ENCODE data around the gene SMARCD1.

Gene SMARCD1

GRCh38 chr12:50084775-50085614 lies at the start of gene SMARCD1:
Gene SMARCD1 (plus strand): TSS chr12:50085342. CDS start chr12:50085370, 28 bp downstream.
- peak; percentile 91 to 94 for DNase-seq
- peak; percentile 55 for TF ChIP-seq POLR2A (IDR thresholded peaks at IDR 0.05; ENCODE audit: low read length)
- no peak for TF ChIP-seq GATA1 (IDR thresholded peaks at IDR 0.05; ENCODE audit: low read depth, low read length)

- TF ChIP-seq POLR2A (IDR thresholded peaks at IDR 0.05; ENCODE audit: low read length), result no peak
- no peak for TF ChIP-seq GATA1 (IDR thresholded peaks at IDR 0.05; ENCODE audit: low read depth, low read length)
Measured at GRCh38 chr12:50038336-50038735, 46.8 kb upstream of the SMARCD1 start.

GRCh38 chr12:50039151-50039835 lies 45.8 kb upstream of the SMARCD1 start:
- peak; percentile 88 to 94 for DNase-seq
- TF ChIP-seq POLR2A (IDR thresholded peaks at IDR 0.05; ENCODE audit: low read length) (no peak), GATA1 (IDR thresholded peaks at IDR 0.05; ENCODE audit: low read depth, low read length) (no peak)

More at GRCh38 chr12:50038336-50038735, 46.8 kb upstream of the SMARCD1 start:
- no peak for DNase-seq

- no peak for DNase-seq
Measured at GRCh38 chr12:50040657-50041056, 44.5 kb upstream of the SMARCD1 start.

GRCh38 chr12:50041062-50041860 lies 43.9 kb upstream of the SMARCD1 start:
- TF ChIP-seq POLR2A (IDR thresholded peaks at IDR 0.05; ENCODE audit: low read length), result no peak
- TF ChIP-seq GATA1 (IDR thresholded peaks at IDR 0.05; ENCODE audit: low read depth, low read length), result no peak
- no peak for DNase-seq

More at GRCh38 chr12:50040657-50041056, 44.5 kb upstream of the SMARCD1 start:
- TF ChIP-seq POLR2A (IDR thresholded peaks at IDR 0.05; ENCODE audit: low read length), result no peak
- no peak for TF ChIP-seq GATA1 (IDR thresholded peaks at IDR 0.05; ENCODE audit: low read depth, low read length)

GRCh38 chr12:50041962-50042361 lies 43.2 kb upstream of the SMARCD1 start:
- TF ChIP-seq POLR2A (IDR thresholded peaks at IDR 0.05; ENCODE audit: low read length), result no peak
- no peak for TF ChIP-seq GATA1 (IDR thresholded peaks at IDR 0.05; ENCODE audit: low read depth, low read length)
- DNase-seq, result no peak

- TF ChIP-seq GATA1 (IDR thresholded peaks at IDR 0.05; ENCODE audit: low read depth, low read length), result no peak
- TF ChIP-seq POLR2A (IDR thresholded peaks at IDR 0.05; ENCODE audit: low read length), result no peak
- no peak for DNase-seq
Measured at GRCh38 chr12:50042693-50043092, 42.4 kb upstream of the SMARCD1 start.

- TF ChIP-seq POLR2A (IDR thresholded peaks at IDR 0.05; ENCODE audit: low read length) (no peak), GATA1 (IDR thresholded peaks at IDR 0.05; ENCODE audit: low read depth, low read length) (no peak)
- no peak for DNase-seq
Measured at GRCh38 chr12:50043308-50043707, 41.8 kb upstream of the SMARCD1 start.

- no peak for DNase-seq
- TF ChIP-seq POLR2A (IDR thresholded peaks at IDR 0.05; ENCODE audit: low read length) (no peak), GATA1 (IDR thresholded peaks at IDR 0.05; ENCODE audit: low read depth, low read length) (no peak)
Measured at GRCh38 chr12:50043854-50044253, 41.3 kb upstream of the SMARCD1 start.

GRCh38 chr12:50047693-50048250 lies 37.4 kb upstream of the SMARCD1 start:
- DNase-seq, result peak; percentile 76 to 91
- TF ChIP-seq GATA1 (IDR thresholded peaks at IDR 0.05; ENCODE audit: low read depth, low read length) (no peak), POLR2A (IDR thresholded peaks at IDR 0.05; ENCODE audit: low read length) (no peak)

GRCh38 chr12:50049254-50050118 lies 35.7 kb upstream of the SMARCD1 start:
- no peak for TF ChIP-seq POLR2A (IDR thresholded peaks at IDR 0.05; ENCODE audit: low read length)
- no peak for TF ChIP-seq GATA1 (IDR thresholded peaks at IDR 0.05; ENCODE audit: low read depth, low read length)
- peak in 1 of 2 experiments; percentile 58 for DNase-seq

GRCh38 chr12:50050119-50050385 lies 35.1 kb upstream of the SMARCD1 start:
- TF ChIP-seq GATA1 (IDR thresholded peaks at IDR 0.05; ENCODE audit: low read depth, low read length), result no peak
- no peak for TF ChIP-seq POLR2A (IDR thresholded peaks at IDR 0.05; ENCODE audit: low read length)
- DNase-seq, result no peak
